Spleen (tissue), 11 donors: ENCODE results near the gene ALPP. TPM values are rescaled to one million over a fixed set of nuclear protein-coding genes. Genes with fewer than 3 reads are reported as not detected.
A peak's percentile ranks its signal among the peaks of the same experiment; 100 is the strongest.
"Not testable (repeated sequence)": the region's sequence is repeated elsewhere in the genome, so short reads cannot be mapped to it uniquely, and the experiment has no call there.

Source experiments
- DNase-seq: peaks from one replicate; pipeline ENCODE4 v3.0.0-alpha.2; 2020
- H3K27ac ChIP-seq, 8 donors: fragments of 200-600 bp; sonication (generic) in 7 of 8; 1 replicate in 4 of 8; 2 replicates in 4 of 8; pipeline versions ENCODE4 v1.5.0 to v1.8.0; 2016 to 2021; ENCODE audit warnings: inconsistent platforms in 4 of 8, mild to moderate bottlenecking in 4 of 8, moderate library complexity in 1 of 8
- H3K27me3 ChIP-seq, 7 donors: fragments of 200-600 bp; sonication (generic) in 6 of 7; replicated peaks in 1 of 7; 1 replicate in 4 of 7; 2 replicates in 3 of 7; pipeline versions ENCODE4 v1.5.0 to v1.8.0; 2016 to 2021; ENCODE audit warnings: inconsistent platforms in 3 of 7, mild to moderate bottlenecking in 1 of 7
- H3K36me3 ChIP-seq, 6 donors: fragments of 200-600 bp; sonication (generic) in 5 of 6; 1 replicate in 4 of 6; 2 replicates in 2 of 6; pipeline versions ENCODE4 v1.5.0 to v1.8.0; 2016 to 2021; ENCODE audit warnings: inconsistent platforms in 2 of 6
- H3K4me1 ChIP-seq, 6 donors: fragments of 200-600 bp; sonication (generic) in 5 of 6; 1 replicate in 3 of 6; 2 replicates in 3 of 6; pipeline versions ENCODE4 v1.5.0 to v1.8.0; 2016 to 2021; ENCODE audit warnings: inconsistent platforms in 3 of 6
- H3K4me3 ChIP-seq, 8 donors: fragments of 200-600 bp; sonication (generic) in 7 of 8; 1 replicate in 4 of 8; 2 replicates in 4 of 8; pipeline versions ENCODE4 v1.5.0 to v1.8.0; 2016 to 2021; ENCODE audit warnings: inconsistent platforms in 4 of 8, mild to moderate bottlenecking in 4 of 8, moderate library complexity in 2 of 8
- H3K9me3 ChIP-seq, 8 donors: fragments of 200-600 bp; sonication (generic) in 7 of 8; 1 replicate in 4 of 8; 2 replicates in 4 of 8; pipeline versions ENCODE4 v1.5.0 to v1.8.0; 2016 to 2021; ENCODE audit warnings: inconsistent platforms in 4 of 8
- POLR2A ChIP-seq, 3 donors: fragments of 450-650 bp; IDR thresholded peaks; one replicate each; pipeline ENCODE4 v1.5.1; 2017; ENCODE audit warnings: antibody characterized with exemption in 3 of 3, mild to moderate bottlenecking in 1 of 3
- POLR2AphosphoS5 ChIP-seq, 3 donors: sonication (generic); formaldehyde crosslinking; IDR thresholded peaks; one replicate each; pipeline ENCODE4 v1.5.1; 2017; ENCODE audit warnings: antibody characterized with exemption in 3 of 3
- WGBS, 5 donors: extraction: QIAGEN DNeasy Blood & Tissue Kit in 3 of 5; methylation state at CpG; one replicate each; pipeline versions ENCODE4 v1.1.5 to v1.1.7; 2013 to 2018; 5-methylcytosine and 5-hydroxymethylcytosine counted together
- intact Hi-C: fragments of 100-400 bp; cut with DNase I; formaldehyde crosslinking; loops from one replicate; pipeline ENCODE4 v1.15.0; 2023; ENCODE audit warnings: low total_unique reads
- polyA plus RNA-seq, 3 donors: library from polyadenylated mRNA; stranded (reverse); fragments of 200-250 nt; gene quantifications; one replicate each; pipeline ENCODE4 v1.2.1, GENCODE V29; 2013
- total RNA-seq, 7 donors: library from RNA; depleted of rRNA in 3 of 7; stranded (reverse); fragments of >200 nt in 3 of 7; fragmentation: NEBNext Ultra II Directional in 4 of 7; extraction: Animal tissue kit (Norgen Biotek cat#: 25700) in 4 of 7; gene quantifications; one replicate each; pipeline versions ENCODE4 v1.1.0 to v1.2.1, GENCODE V29; 2016 to 2021
- TF ChIP-seq, protein P1 (sequence below), 11 experiments: fragments of 200-600 bp in 7 of 11; fragments of 450-650 bp in 4 of 11; sonication (generic) in 4 of 11; IDR thresholded peaks in 8 of 11; conservative IDR thresholded peaks in 3 of 11; 1 replicate in 7 of 11; 2 replicates in 4 of 11; pipeline versions ENCODE4 v1.4.0 to v1.8.0; 2016 to 2021; ENCODE audit warnings: antibody characterized with exemption in 11 of 11, inconsistent platforms in 4 of 11, mild to moderate bottlenecking in 1 of 11
- donor health status: healthy with polysubstance abuse.
- donor health status: DM: no; HTN: no; CAD: no; lungs with moderate emphysema.
- donor health status: DM: no; HTN: no; CAD: no.
- donor health status: Bipolar disorder and iron deficiency.
- donor health status: healthy.
- donor health status: DM: no; HTN: no; CAD: no.
- donor health status: DM: yes; HTN: yes; CAD: no.

The ALPP gene
- total and polyA plus RNA-seq, 10 donors: not detected

- DNase-seq: peak; percentile 64
Measured at GRCh38 chr2:232332244-232332939, 46.2 kb upstream of the ALPP start.

DNA sequence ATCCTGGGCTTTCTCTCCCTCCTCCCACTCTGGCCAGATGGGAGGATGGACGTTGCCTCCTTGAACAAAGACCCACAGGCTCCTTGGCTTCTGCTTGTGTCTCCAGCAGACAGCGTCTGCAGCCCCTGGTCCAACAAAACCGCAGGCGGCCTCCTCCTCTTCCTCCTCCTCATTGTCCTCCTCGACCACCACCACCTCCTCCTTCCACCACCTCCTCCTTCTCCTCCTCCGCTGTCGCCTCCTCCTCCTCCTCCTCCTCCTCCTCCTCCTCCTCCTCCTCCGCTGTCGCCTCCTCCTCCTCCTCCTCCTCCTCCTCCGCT is 45.7 kb upstream of the ALPP start:
- Histone ChIP-seq H3K9me3 (no peaks in the 10 kb centered on the region), H3K4me1 (peaks cover 0 to 3% (median 0%) of the 10 kb centered on the region in 6 donors), H3K27me3 (no peaks in the 10 kb centered on the region), H3K27ac (no peak overlapping the region), H3K36me3 (peaks cover 0 to 59% (median 15%) of the 10 kb centered on the region in 6 donors), H3K4me3 (no peak overlapping the region)
- DNase-seq: peak; percentile 61
- intact Hi-C loops: no loop called here
- WGBS, 5 donors: 69 to 87% (median 78%) methylated on average over 7 to 10 of the region's 10 CpGs
- no peak for TF ChIP-seq POLR2A (IDR thresholded peaks at IDR 0.05)

More at GRCh38 chr2:232332244-232332939, 46.2 kb upstream of the ALPP start:
- H3K4me1 ChIP-seq, intact Hi-C loops, H3K27me3 ChIP-seq, H3K4me3 ChIP-seq, H3K9me3 ChIP-seq, H3K27ac ChIP-seq: not testable (repeated sequence)
- H3K36me3 ChIP-seq: peaks cover 0 to 57% (median 15%) of the 10 kb centered on the region in 6 donors
- TF ChIP-seq POLR2AphosphoS5 (IDR thresholded peaks at IDR 0.05): peak in 1 of 3 donors; percentile 16
- 70 to 89% (median 84%) methylated on average over 10 to 23 of the region's 26 CpGs for WGBS, 5 donors

- Histone ChIP-seq H3K27me3 (no peaks in the 10 kb centered on the region), H3K36me3 (peaks cover 0 to 59% (median 15%) of the 10 kb centered on the region in 6 donors), H3K4me3 (no peak overlapping the region), H3K4me1 (no peaks in the 10 kb centered on the region), H3K9me3 (no peaks in the 10 kb centered on the region), H3K27ac (no peak overlapping the region)
- intact Hi-C loops: no loop called here
- no peak for TF ChIP-seq POLR2A (IDR thresholded peaks at IDR 0.05)
- TF ChIP-seq, protein P1, sequence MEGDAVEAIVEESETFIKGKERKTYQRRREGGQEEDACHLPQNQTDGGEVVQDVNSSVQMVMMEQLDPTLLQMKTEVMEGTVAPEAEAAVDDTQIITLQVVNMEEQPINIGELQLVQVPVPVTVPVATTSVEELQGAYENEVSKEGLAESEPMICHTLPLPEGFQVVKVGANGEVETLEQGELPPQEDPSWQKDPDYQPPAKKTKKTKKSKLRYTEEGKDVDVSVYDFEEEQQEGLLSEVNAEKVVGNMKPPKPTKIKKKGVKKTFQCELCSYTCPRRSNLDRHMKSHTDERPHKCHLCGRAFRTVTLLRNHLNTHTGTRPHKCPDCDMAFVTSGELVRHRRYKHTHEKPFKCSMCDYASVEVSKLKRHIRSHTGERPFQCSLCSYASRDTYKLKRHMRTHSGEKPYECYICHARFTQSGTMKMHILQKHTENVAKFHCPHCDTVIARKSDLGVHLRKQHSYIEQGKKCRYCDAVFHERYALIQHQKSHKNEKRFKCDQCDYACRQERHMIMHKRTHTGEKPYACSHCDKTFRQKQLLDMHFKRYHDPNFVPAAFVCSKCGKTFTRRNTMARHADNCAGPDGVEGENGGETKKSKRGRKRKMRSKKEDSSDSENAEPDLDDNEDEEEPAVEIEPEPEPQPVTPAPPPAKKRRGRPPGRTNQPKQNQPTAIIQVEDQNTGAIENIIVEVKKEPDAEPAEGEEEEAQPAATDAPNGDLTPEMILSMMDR (IDR thresholded peaks at IDR 0.05 in 8 of 11, conservative IDR thresholded peaks at IDR 0.05 in 3 of 11): peak in 2 of 11 experiments; percentile 12 to 21
- TF ChIP-seq POLR2AphosphoS5 (IDR thresholded peaks at IDR 0.05): peak in 1 of 3 donors; percentile 13
- 90 to 96% (median 95%) methylated on average over 19 to 28 of the region's 28 CpGs for WGBS, 5 donors
- DNase-seq: peak; percentile 74
Measured at GRCh38 chr2:232333361-232334135, 45.0 kb upstream of the ALPP start.

- DNase-seq: peak; percentile 58
- intact Hi-C loops: not testable (repeated sequence)
- 95 to 99% (median 97%) methylated on average over 18 to 31 of the region's 33 CpGs for WGBS, 5 donors
Measured at GRCh38 chr2:232334136-232334884, 44.2 kb upstream of the ALPP start.

DNA sequence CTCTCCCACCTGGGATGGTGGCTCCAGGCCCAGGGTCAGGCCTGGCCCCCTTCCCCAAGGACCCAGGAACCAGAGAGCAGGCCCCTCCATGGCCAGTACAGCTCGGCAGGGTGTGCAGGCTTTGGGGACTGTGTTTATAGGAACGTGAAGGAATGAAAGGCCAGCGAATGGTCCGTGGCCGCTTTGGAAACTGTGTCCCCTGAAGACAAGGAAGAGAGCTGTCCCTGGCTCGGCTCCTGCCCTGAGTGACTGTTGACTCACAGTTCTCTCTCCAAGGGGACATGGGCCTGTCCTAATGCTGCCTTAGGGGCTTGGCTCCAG is 43.7 kb upstream of the ALPP start:
- H3K27me3 ChIP-seq, DNase-seq, H3K27ac ChIP-seq, intact Hi-C loops, H3K4me3 ChIP-seq, H3K9me3 ChIP-seq, H3K4me1 ChIP-seq: not testable (repeated sequence)
- H3K36me3 ChIP-seq: peaks cover 0 to 57% (median 15%) of the 10 kb centered on the region in 6 donors
- 93 to 100% (median 97%) methylated on average over 2 to 5 of the region's 6 CpGs; no CpG with 5 or more reads in 2 of the 5 donors for WGBS, 5 donors

More at GRCh38 chr2:232334136-232334884, 44.2 kb upstream of the ALPP start:
- H3K36me3 ChIP-seq: peaks cover 0 to 59% (median 15%) of the 10 kb centered on the region in 6 donors
- not testable (repeated sequence) for H3K4me1 ChIP-seq, H3K27me3 ChIP-seq, H3K9me3 ChIP-seq, H3K27ac ChIP-seq, H3K4me3 ChIP-seq
